Neural crest cell (in vitro differentiated cells): ENCODE results near the gene RBSN. TPM values are rescaled to one million over a fixed set of nuclear protein-coding genes. Genes with fewer than 3 reads are reported as not detected.

Experiments
- DNase-seq: peaks from one replicate; pipeline ENCODE4 v3.0.0; 2021; ENCODE audit warnings: low read depth, mixed read lengths, low spot score
- H3K27ac Mint-ChIP-seq: one replicate; pipeline ENCODE4 v1.8.0; 2021; ENCODE audit warnings: mild to moderate bottlenecking, mixed read lengths; ENCODE audit not compliant: unreplicated experiment
- H3K27me3 Mint-ChIP-seq: 2 replicates; pipeline ENCODE4 v1.8.0; 2021; ENCODE audit warnings: low read depth, mild to moderate bottlenecking, mixed read lengths
- H3K36me3 Mint-ChIP-seq: 2 replicates; pipeline ENCODE4 v1.8.0; 2021; ENCODE audit warnings: low read depth, mild to moderate bottlenecking, mixed read lengths
- H3K4me1 Mint-ChIP-seq: 2 replicates; pipeline ENCODE4 v1.8.0; 2021; ENCODE audit warnings: mixed read lengths
- H3K4me3 Mint-ChIP-seq: one replicate; pipeline ENCODE4 v1.8.0; 2021; ENCODE audit warnings: mild to moderate bottlenecking, mixed read lengths
- H3K9me3 Mint-ChIP-seq: 2 replicates; pipeline ENCODE4 v1.8.0; 2021; ENCODE audit warnings: mixed read lengths
- CTCF ChIP-seq: fragments of 200-600 bp; sonication (generic); conservative IDR thresholded peaks from 2 replicates; pipeline ENCODE4 v1.5.0; 2021; ENCODE audit warnings: antibody characterized with exemption, mild to moderate bottlenecking
- total RNA-seq: library from RNA; stranded (reverse); gene quantifications from 2 replicates; pipeline ENCODE4 v1.2.1, GENCODE V29; 2021

RBSN gene
- total RNA-seq, 1 donor from 2014 or later = 29.7 TPM

GRCh38 chr3:15121936-15122335 is 23.0 kb upstream of the RBSN start:
- H3K4me3 Mint-ChIP-seq = no peak overlapping the region
- DNase-seq = no peak
- H3K36me3 Mint-ChIP-seq = no peaks in the 10 kb centered on the region
- H3K27ac Mint-ChIP-seq = no peak overlapping the region
- H3K9me3 Mint-ChIP-seq = no peaks in the 10 kb centered on the region
- no peaks in the 10 kb centered on the region for H3K4me1 Mint-ChIP-seq
- peaks cover 18% of the 10 kb centered on the region for H3K27me3 Mint-ChIP-seq
- no peak for TF ChIP-seq CTCF

GRCh38 chr3:15120986-15121385 is 22.0 kb upstream of the RBSN start:
- H3K9me3 Mint-ChIP-seq = no peaks in the 10 kb centered on the region
- no peaks in the 10 kb centered on the region for H3K4me1 Mint-ChIP-seq
- TF ChIP-seq CTCF = no peak
- H3K36me3 Mint-ChIP-seq = no peaks in the 10 kb centered on the region
- no peak overlapping the region for H3K4me3 Mint-ChIP-seq
- no peak overlapping the region for H3K27ac Mint-ChIP-seq
- H3K27me3 Mint-ChIP-seq = peaks cover 15% of the 10 kb centered on the region
- no peak for DNase-seq

GRCh38 chr3:15117011-15117410 is 18.1 kb upstream of the RBSN start:
- DNase-seq = no peak
- Mint-ChIP-seq H3K27me3 (peaks cover 18% of the 10 kb centered on the region), H3K4me1 (no peaks in the 10 kb centered on the region), H3K4me3 (no peak overlapping the region), H3K9me3 (no peaks in the 10 kb centered on the region), H3K27ac (no peak overlapping the region), H3K36me3 (no peaks in the 10 kb centered on the region)
- TF ChIP-seq CTCF = no peak

GRCh38 chr3:15116032-15116669 is 17.2 kb upstream of the RBSN start:
- H3K4me3 Mint-ChIP-seq = no peak overlapping the region
- no peak for TF ChIP-seq CTCF
- H3K4me1 Mint-ChIP-seq = no peaks in the 10 kb centered on the region
- no peak for DNase-seq
- H3K36me3 Mint-ChIP-seq = no peaks in the 10 kb centered on the region
- H3K9me3 Mint-ChIP-seq = no peaks in the 10 kb centered on the region
- H3K27ac Mint-ChIP-seq = no peak overlapping the region
- H3K27me3 Mint-ChIP-seq = peaks cover 19% of the 10 kb centered on the region

GRCh38 chr3:15114466-15115358 is 15.8 kb upstream of the RBSN start:
- TF ChIP-seq CTCF = no peak
- no peak for DNase-seq
- Mint-ChIP-seq H3K27me3 (peaks cover 15% of the 10 kb centered on the region), H3K9me3 (no peaks in the 10 kb centered on the region), H3K4me3 (no peak overlapping the region), H3K36me3 (no peaks in the 10 kb centered on the region), H3K4me1 (no peaks in the 10 kb centered on the region), H3K27ac (no peak overlapping the region)
